Tibial artery (tissue), 4 donors: ENCODE data around the gene SLC22A17.
"Not testable (repeated sequence)": the region's sequence is repeated elsewhere in the genome, so short reads cannot be mapped to it uniquely, and the experiment has no call there.

ENCODE experiments used
- DNase-seq, 2 donors: peaks; one replicate each; pipeline ENCODE4 v3.0.0-alpha.2; 2019
- H3K27ac ChIP-seq, 2 donors: fragments of 200-600 bp; sonication (generic) in 1 of 2; 1 replicate in 1 of 2; 2 replicates in 1 of 2; pipeline ENCODE4 v1.5.1; 2018 to 2019; ENCODE audit warnings: mild to moderate bottlenecking in 1 of 2
- H3K27me3 ChIP-seq, 2 donors: fragments of 200-600 bp; sonication (generic) in 1 of 2; one replicate each; pipeline versions ENCODE4 v1.5.1 to v1.6.0; 2016 to 2019
- H3K36me3 ChIP-seq, 3 donors: fragments of 200-600 bp; sonication (generic) in 2 of 3; one replicate each; pipeline ENCODE4 v1.5.1; 2016 to 2019; ENCODE audit warnings: mild to moderate bottlenecking in 2 of 3
- H3K4me1 ChIP-seq, 4 donors: fragments of 200-600 bp; sonication (generic) in 2 of 4; 1 replicate in 3 of 4; 2 replicates in 1 of 4; pipeline ENCODE4 v1.5.1; 2016 to 2019
- H3K4me3 ChIP-seq, 2 donors: fragments of 200-600 bp; sonication (generic) in 1 of 2; 1 replicate in 1 of 2; 2 replicates in 1 of 2; pipeline ENCODE4 v1.5.1; 2018 to 2019; ENCODE audit warnings: mild to moderate bottlenecking in 2 of 2
- H3K9me3 ChIP-seq, 3 donors: fragments of 200-600 bp; sonication (generic) in 1 of 3; one replicate each; pipeline ENCODE4 v1.5.1; 2016 to 2019
- CTCF ChIP-seq, 2 experiments: fragments of 200-600 bp in 1 of 2; fragments of 450-650 bp in 1 of 2; IDR thresholded peaks; one replicate each; pipeline ENCODE4 v1.5.1; 2017 to 2019; ENCODE audit warnings: antibody characterized with exemption in 2 of 2, mild to moderate bottlenecking in 1 of 2, moderate library complexity in 1 of 2
- intact Hi-C: fragments of 100-400 bp; cut with DNase I; formaldehyde crosslinking; loops from one replicate; pipeline ENCODE4 v1.15.0; 2023; ENCODE audit warnings: low total_unique reads

Gene SLC22A17

GRCh38 chr14:23396781-23397407 lies 44.2 kb upstream of the SLC22A17 start:
- TF ChIP-seq CTCF (IDR thresholded peaks at IDR 0.05), result no peak
- H3K27ac ChIP-seq, result no peak overlapping the region
- no peaks in the 10 kb centered on the region for H3K4me1 ChIP-seq
- intact Hi-C loops, result no loop called here
- no peaks in the 10 kb centered on the region for H3K9me3 ChIP-seq
- DNase-seq, result no peak
- H3K27me3 ChIP-seq, result peaks cover 0 to under 1% of the 10 kb centered on the region in 2 donors
- no peak overlapping the region for H3K4me3 ChIP-seq
- H3K36me3 ChIP-seq, result no peaks in the 10 kb centered on the region

- H3K36me3 ChIP-seq, result no peaks in the 10 kb centered on the region
- H3K4me3 ChIP-seq, result no peak overlapping the region
- no peak for TF ChIP-seq CTCF (IDR thresholded peaks at IDR 0.05)
- H3K4me1 ChIP-seq, result no peaks in the 10 kb centered on the region
- intact Hi-C loops, result no loop called here
- DNase-seq, result no peak
- no peaks in the 10 kb centered on the region for H3K9me3 ChIP-seq
- no peaks in the 10 kb centered on the region for H3K27me3 ChIP-seq
- H3K27ac ChIP-seq, result no peak overlapping the region
These were observed 43.4 kb upstream of the SLC22A17 start for GRCh38 chr14:23396126-23396525.

- Histone ChIP-seq H3K9me3 (no peaks in the 10 kb centered on the region), H3K36me3 (no peaks in the 10 kb centered on the region), H3K27ac (no peak overlapping the region), H3K4me1 (no peaks in the 10 kb centered on the region), H3K4me3 (no peak overlapping the region), H3K27me3 (peaks cover 0 to 19% of the 10 kb centered on the region in 2 donors)
- no peak for TF ChIP-seq CTCF (IDR thresholded peaks at IDR 0.05)
- intact Hi-C loops, result no loop called here
- DNase-seq, result no peak
These were observed 39.9 kb upstream of the SLC22A17 start for GRCh38 chr14:23392613-23393012.

- H3K36me3 ChIP-seq, H3K4me3 ChIP-seq, H3K4me1 ChIP-seq, H3K27ac ChIP-seq, DNase-seq, H3K9me3 ChIP-seq, intact Hi-C loops: not testable (repeated sequence)
- peaks cover 0 to 19% of the 10 kb centered on the region in 2 donors for H3K27me3 ChIP-seq
These were observed 37.2 kb upstream of the SLC22A17 start for GRCh38 chr14:23389871-23390270.

GRCh38 chr14:23389396-23389795 lies 36.7 kb upstream of the SLC22A17 start:
- no peak overlapping the region for H3K27ac ChIP-seq
- H3K27me3 ChIP-seq, result peaks cover 0 to 19% of the 10 kb centered on the region in 2 donors
- intact Hi-C loops, result no loop called here
- H3K36me3 ChIP-seq, result no peaks in the 10 kb centered on the region
- no peak for DNase-seq
- no peaks in the 10 kb centered on the region for H3K4me1 ChIP-seq
- H3K9me3 ChIP-seq, result no peaks in the 10 kb centered on the region
- no peak for TF ChIP-seq CTCF (IDR thresholded peaks at IDR 0.05)
- H3K4me3 ChIP-seq, result no peak overlapping the region

- no peak for DNase-seq
- intact Hi-C loops, result no loop called here
- Histone ChIP-seq H3K9me3 (no peaks in the 10 kb centered on the region), H3K4me3 (no peak overlapping the region), H3K27me3 (peaks cover 0 to 19% of the 10 kb centered on the region in 2 donors), H3K27ac (no peak overlapping the region), H3K36me3 (no peaks in the 10 kb centered on the region), H3K4me1 (no peaks in the 10 kb centered on the region)
- no peak for TF ChIP-seq CTCF (IDR thresholded peaks at IDR 0.05)
These were observed 36.3 kb upstream of the SLC22A17 start for GRCh38 chr14:23388996-23389395.
